ENCODE data around the gene GRID2. TPM values are rescaled to one million over a fixed set of nuclear protein-coding genes. Genes with fewer than 3 reads are reported as not detected.

Gene GRID2
- total and polyA plus RNA-seq, 8 donors: 6.4 TPM; not detected in 7

DNA sequence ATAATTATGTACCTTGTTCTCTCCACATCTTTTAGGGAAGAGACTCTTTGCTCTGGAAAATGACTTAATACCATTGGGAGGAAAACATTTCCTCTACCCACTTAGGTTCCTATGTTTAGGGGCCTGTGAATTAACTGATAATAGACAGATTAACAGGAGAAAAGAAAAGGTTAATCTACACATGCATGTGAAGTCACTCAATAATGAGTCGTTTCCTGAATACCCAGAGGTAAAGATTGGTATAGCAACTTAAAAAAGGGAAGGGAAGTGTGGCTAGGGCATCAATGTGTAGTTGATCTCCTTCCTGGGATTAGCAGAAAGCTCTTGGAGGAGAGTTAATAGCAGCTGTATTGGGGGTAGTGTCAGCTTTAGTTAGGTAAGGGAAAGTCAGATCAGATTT is 1105.3 kb downstream of the GRID2 start:
- intact Hi-C loops (cut with DNase I; ENCODE audit: low total_unique reads): no loop called here
- no peaks in the 10 kb centered on the region for H3K9me3 ChIP-seq
- no peaks in the 10 kb centered on the region for H3K4me1 ChIP-seq
- DNase-seq: no peak
- H3K36me3 ChIP-seq: no peaks in the 10 kb centered on the region
- H3K4me3 ChIP-seq: no peak overlapping the region
- no peaks in the 10 kb centered on the region for H3K27me3 ChIP-seq
- 0 to 14% (median 2%) methylated on average over 1 of the region's 1 CpG for WGBS, 5 donors
- H3K27ac ChIP-seq: no peak overlapping the region
- TF ChIP-seq EP300 (IDR thresholded peaks at IDR 0.05) (no peak), POLR2AphosphoS5 (IDR thresholded peaks at IDR 0.05) (no peak), POLR2A (IDR thresholded peaks at IDR 0.05) (no peak)
- TF ChIP-seq, protein P1, sequence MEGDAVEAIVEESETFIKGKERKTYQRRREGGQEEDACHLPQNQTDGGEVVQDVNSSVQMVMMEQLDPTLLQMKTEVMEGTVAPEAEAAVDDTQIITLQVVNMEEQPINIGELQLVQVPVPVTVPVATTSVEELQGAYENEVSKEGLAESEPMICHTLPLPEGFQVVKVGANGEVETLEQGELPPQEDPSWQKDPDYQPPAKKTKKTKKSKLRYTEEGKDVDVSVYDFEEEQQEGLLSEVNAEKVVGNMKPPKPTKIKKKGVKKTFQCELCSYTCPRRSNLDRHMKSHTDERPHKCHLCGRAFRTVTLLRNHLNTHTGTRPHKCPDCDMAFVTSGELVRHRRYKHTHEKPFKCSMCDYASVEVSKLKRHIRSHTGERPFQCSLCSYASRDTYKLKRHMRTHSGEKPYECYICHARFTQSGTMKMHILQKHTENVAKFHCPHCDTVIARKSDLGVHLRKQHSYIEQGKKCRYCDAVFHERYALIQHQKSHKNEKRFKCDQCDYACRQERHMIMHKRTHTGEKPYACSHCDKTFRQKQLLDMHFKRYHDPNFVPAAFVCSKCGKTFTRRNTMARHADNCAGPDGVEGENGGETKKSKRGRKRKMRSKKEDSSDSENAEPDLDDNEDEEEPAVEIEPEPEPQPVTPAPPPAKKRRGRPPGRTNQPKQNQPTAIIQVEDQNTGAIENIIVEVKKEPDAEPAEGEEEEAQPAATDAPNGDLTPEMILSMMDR (IDR thresholded peaks at IDR 0.05): no peak

DNA sequence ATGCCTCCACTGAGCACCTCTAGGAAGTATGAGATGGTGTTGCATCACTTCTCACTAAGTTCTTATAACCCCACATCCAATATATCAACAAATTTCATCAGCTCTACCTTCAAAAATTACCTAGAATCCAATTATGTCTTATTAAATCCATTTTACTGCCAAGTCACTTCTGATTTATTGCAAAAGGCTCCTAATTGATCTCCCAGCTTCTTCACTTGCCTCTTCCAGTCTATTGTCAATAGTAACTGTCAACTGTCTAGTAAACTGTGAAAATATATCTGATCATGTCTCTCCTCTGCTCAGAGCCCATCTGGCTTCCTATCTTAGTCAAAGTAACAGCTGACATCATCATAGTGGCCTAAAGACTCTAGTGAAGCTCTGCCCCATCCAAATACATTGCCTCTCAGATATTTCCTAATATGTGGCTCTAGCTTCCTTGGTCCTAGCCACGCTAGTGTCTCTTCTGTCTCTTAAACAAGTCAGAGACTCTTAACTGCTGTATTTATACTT is 1110.3 kb downstream of the GRID2 start:
- intact Hi-C loops (cut with DNase I; ENCODE audit: low total_unique reads): no loop called here
- no peak for DNase-seq
- no peaks in the 10 kb centered on the region for H3K27me3 ChIP-seq
- no peak overlapping the region for H3K27ac ChIP-seq
- 68 to 85% (median 80%) methylated on average over 1 of the region's 1 CpG for WGBS, 5 donors
- no peak overlapping the region for H3K4me3 ChIP-seq
- H3K36me3 ChIP-seq: no peaks in the 10 kb centered on the region
- TF ChIP-seq POLR2AphosphoS5 (IDR thresholded peaks at IDR 0.05) (no peak), EP300 (IDR thresholded peaks at IDR 0.05) (no peak), POLR2A (IDR thresholded peaks at IDR 0.05) (no peak)
- TF ChIP-seq, protein P1 (IDR thresholded peaks at IDR 0.05): no peak
- no peaks in the 10 kb centered on the region for H3K9me3 ChIP-seq
- no peaks in the 10 kb centered on the region for H3K4me1 ChIP-seq

DNA sequence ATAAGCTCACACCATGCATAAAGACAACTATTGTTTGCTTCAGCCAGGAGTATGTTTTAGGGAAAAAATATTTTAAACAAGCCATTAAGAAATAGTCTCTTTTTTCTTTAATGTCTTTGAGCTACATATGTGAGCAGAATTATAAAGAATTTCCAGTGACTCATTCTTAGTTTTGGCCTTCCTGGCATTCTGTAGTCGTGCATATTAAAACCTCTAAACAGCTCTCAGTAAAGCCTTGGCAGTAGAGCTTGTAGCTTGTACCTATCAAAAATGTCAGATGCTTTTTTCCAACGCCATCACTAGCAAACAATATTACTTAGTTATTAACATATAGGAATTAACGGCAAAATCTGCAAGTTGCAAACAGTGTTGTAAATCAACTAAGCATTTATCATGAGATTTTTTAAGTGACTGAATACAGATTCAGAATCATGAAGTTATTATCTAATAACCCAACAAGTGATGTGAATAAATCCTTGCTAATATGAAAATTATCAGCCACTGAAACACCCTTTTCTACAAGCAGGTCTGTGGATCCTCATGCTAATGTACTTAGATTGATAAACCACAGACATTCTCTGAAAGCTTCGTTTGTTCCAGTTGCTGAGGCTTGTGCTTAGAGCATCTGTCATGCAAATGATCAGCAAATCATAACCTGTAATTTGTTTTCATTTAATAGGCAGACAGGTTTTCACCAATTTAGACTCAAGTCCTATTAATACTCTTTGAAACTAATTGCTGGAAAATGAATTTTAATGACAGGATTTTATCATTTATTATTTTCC is 1112.8 kb downstream of the GRID2 start:
- no peaks in the 10 kb centered on the region for H3K36me3 ChIP-seq
- no peaks in the 10 kb centered on the region for H3K4me1 ChIP-seq
- no peak overlapping the region for H3K27ac ChIP-seq
- H3K4me3 ChIP-seq: no peak overlapping the region
- 54 to 68% (median 67%) methylated on average over 4 of the region's 4 CpGs for WGBS, 5 donors
- no peaks in the 10 kb centered on the region for H3K9me3 ChIP-seq
- peak in 1 of 2 donors; percentile 34 for DNase-seq
- intact Hi-C loops (cut with DNase I; ENCODE audit: low total_unique reads): no loop called here
- no peaks in the 10 kb centered on the region for H3K27me3 ChIP-seq
- TF ChIP-seq EP300 (IDR thresholded peaks at IDR 0.05) (no peak), POLR2AphosphoS5 (IDR thresholded peaks at IDR 0.05) (no peak), POLR2A (IDR thresholded peaks at IDR 0.05) (no peak)
- TF ChIP-seq, protein P1 (IDR thresholded peaks at IDR 0.05): no peak

DNA sequence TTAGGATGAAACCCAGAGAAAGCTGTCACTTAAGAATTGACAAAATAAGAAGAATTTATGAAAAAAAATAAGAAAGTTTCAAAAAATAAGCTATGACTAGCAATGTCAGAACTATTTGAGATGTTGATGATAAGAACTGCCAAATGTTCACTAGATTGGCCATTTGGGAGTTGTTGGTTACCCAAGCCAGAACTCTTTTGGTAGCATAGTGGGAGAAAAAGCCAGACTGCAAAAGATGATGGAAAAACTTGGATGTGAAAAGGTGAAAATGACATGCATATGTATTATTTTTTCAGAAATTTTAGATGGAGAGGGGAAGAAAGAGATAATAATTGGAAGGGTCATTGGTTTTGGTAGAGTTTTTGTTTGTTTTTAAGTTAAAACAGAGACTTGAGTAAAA is 1127.6 kb downstream of the GRID2 start:
- no peak overlapping the region for H3K27ac ChIP-seq
- H3K9me3 ChIP-seq: no peaks in the 10 kb centered on the region
- DNase-seq: no peak
- TF ChIP-seq POLR2A (IDR thresholded peaks at IDR 0.05): no peak
- TF ChIP-seq, protein P1 (IDR thresholded peaks at IDR 0.05): no peak
- TF ChIP-seq EP300 (IDR thresholded peaks at IDR 0.05): no peak
- TF ChIP-seq POLR2AphosphoS5 (IDR thresholded peaks at IDR 0.05): no peak
- intact Hi-C loops (cut with DNase I; ENCODE audit: low total_unique reads): no loop called here
- no peaks in the 10 kb centered on the region for H3K27me3 ChIP-seq
- no peaks in the 10 kb centered on the region for H3K36me3 ChIP-seq
- H3K4me1 ChIP-seq: no peaks in the 10 kb centered on the region
- H3K4me3 ChIP-seq: no peak overlapping the region

Data from stomach (tissue), 9 donors.